Colonic mucosa (tissue), 4 donors: ENCODE data around the gene ANKEF1. TPM values are rescaled to one million over a fixed set of nuclear protein-coding genes. Genes with fewer than 3 reads are reported as not detected.

ENCODE experiments used
- DNase-seq: peaks from one replicate; pipeline ENCODE4 v3.0.0-alpha.2; 2020
- H3K27ac ChIP-seq: fragments of 200-600 bp; one replicate; pipeline ENCODE4 v1.8.0; 2021
- H3K27me3 ChIP-seq: fragments of 200-600 bp; one replicate; pipeline ENCODE4 v1.8.0; 2021
- H3K36me3 ChIP-seq: fragments of 200-600 bp; one replicate; pipeline ENCODE4 v1.8.0; 2021
- H3K4me1 ChIP-seq: fragments of 200-600 bp; one replicate; pipeline ENCODE4 v1.8.0; 2021; ENCODE audit warnings: mild to moderate bottlenecking
- H3K4me3 ChIP-seq: fragments of 200-600 bp; one replicate; pipeline ENCODE4 v1.8.0; 2021
- H3K9ac ChIP-seq, 2 donors: one replicate each; pipeline ENCODE4 v1.7.0; 2013; ENCODE audit warnings: control low read depth in 2 of 2, low read depth in 2 of 2, low read length in 2 of 2
- H3K9me3 ChIP-seq: fragments of 200-600 bp; one replicate; pipeline ENCODE4 v1.8.0; 2021
- CTCF ChIP-seq: fragments of 200-600 bp; IDR thresholded peaks from one replicate; pipeline ENCODE4 v1.8.0; 2022; ENCODE audit warnings: antibody characterized with exemption, mild to moderate bottlenecking
- intact Hi-C: fragments of 100-400 bp; cut with DNase I; formaldehyde crosslinking; loops from one replicate; pipeline ENCODE4 v1.14.1; 2022
- total RNA-seq, 2 donors: library from RNA; stranded (reverse); fragmentation: NEBNext Ultra II Directional in 1 of 2; extraction: Animal tissue kit (Norgen Biotek cat#: 25700) in 1 of 2; gene quantifications; one replicate each; pipeline ENCODE4 v1.2.1, GENCODE V29; 2021
- donor health status: healthy.
- donor health status: DM: no; HTN: no; CAD: no.
- donor health status: DM: no; HTN: no; CAD: no.

ANKEF1 gene
- total RNA-seq, 2 donors from 2014 or later = 4.8 to 9.2 TPM

GRCh38 chr20:10105046-10105445, 70.3 kb downstream of the ANKEF1 start:
- intact Hi-C loops = no loop called here
- Histone ChIP-seq H3K9me3 (no peaks in the 10 kb centered on the region), H3K4me3 (no peak overlapping the region), H3K4me1 (no peaks in the 10 kb centered on the region), H3K9ac (no peak overlapping the region), H3K27ac (no peak overlapping the region), H3K27me3 (no peaks in the 10 kb centered on the region), H3K36me3 (no peaks in the 10 kb centered on the region)
- TF ChIP-seq CTCF = no peak
- DNase-seq = no peak

Other genes starting within 250 kb of the ANKEF1 start
- under 1 TPM in 1 of 2 donors, not detected in 1; 0.07 TPM for gene PAK5, start 195.9 kb upstream of the ANKEF1 start, total RNA-seq
- gene SNAP25, start 183.8 kb downstream of the ANKEF1 start, total RNA-seq = 1 to 10 TPM in 1 of 2 donors, under 1 TPM in 1; 0.67 to 2.2 TPM